BLaER1 treated with 17β-estradiol and CSF1 and Interleukin-3, amounts not matched to agents 10 nM and 100 nM (cell line): ENCODE data around the gene MAPK7.

Experiments used
- H3K27ac ChIP-seq, 11 experiments: shearing (Covaris generic); formaldehyde crosslinking; 2 replicates each; pipeline ENCODE4 v1.8.1; 2022
- H3K27me3 ChIP-seq, 11 experiments: shearing (Covaris generic); formaldehyde crosslinking; 2 replicates each; pipeline ENCODE4 v1.8.1; 2022
- H3K36me3 ChIP-seq, 11 experiments: shearing (Covaris generic); formaldehyde crosslinking; 2 replicates each; pipeline ENCODE4 v1.8.1; 2022
- H3K4me1 ChIP-seq, 10 experiments: shearing (Covaris generic); formaldehyde crosslinking; 2 replicates each; pipeline ENCODE4 v1.8.1; 2022
- H3K4me2 ChIP-seq, 11 experiments: shearing (Covaris generic); formaldehyde crosslinking; 2 replicates each; pipeline ENCODE4 v1.8.1; 2022
- H3K4me3 ChIP-seq, 10 experiments: shearing (Covaris generic); formaldehyde crosslinking; 2 replicates each; pipeline ENCODE4 v1.8.1; 2022
- H3K9ac ChIP-seq, 11 experiments: shearing (Covaris generic); formaldehyde crosslinking; 2 replicates each; pipeline ENCODE4 v1.8.1; 2022
- H3K9me3 ChIP-seq, 11 experiments: shearing (Covaris generic); formaldehyde crosslinking; replicated peaks in 1 of 11; 2 replicates each; pipeline ENCODE4 v1.8.1; 2022
- H4K20me1 ChIP-seq, 11 experiments: shearing (Covaris generic); formaldehyde crosslinking; 2 replicates each; pipeline ENCODE4 v1.8.1; 2022
- Cebpa-rat ChIP-seq, 11 experiments: shearing (Covaris generic); IDR thresholded peaks; 2 replicates each; pipeline ENCODE4 v1.8.1; 2022

Gene MAPK7

GRCh38 chr17:19359151-19359550 is 19.1 kb upstream of the MAPK7 start:
- no peak overlapping the region for H3K27ac ChIP-seq
- H3K4me2 ChIP-seq, result no peak overlapping the region
- peaks cover 0 to 24% (median 0%) of the 10 kb centered on the region in 11 experiments; a peak in 6 of 22 replicates for H4K20me1 ChIP-seq
- no peaks in the 10 kb centered on the region for H3K9me3 ChIP-seq
- H3K36me3 ChIP-seq, result no peaks in the 10 kb centered on the region
- H3K4me1 ChIP-seq, result peaks cover 5 to 18% (median 11%) of the 10 kb centered on the region in 10 experiments; a peak in 15 of 20 replicates
- H3K9ac ChIP-seq, result no peak overlapping the region
- TF ChIP-seq Cebpa-rat (IDR thresholded peaks at IDR 0.05), result no peak
- peaks cover 0 to 49% (median 12%) of the 10 kb centered on the region in 11 experiments; a peak in 11 of 22 replicates for H3K27me3 ChIP-seq
- no peak overlapping the region for H3K4me3 ChIP-seq

GRCh38 chr17:19359856-19360255 is 18.4 kb upstream of the MAPK7 start:
- Histone ChIP-seq H3K9ac (no peak overlapping the region), H3K9me3 (no peaks in the 10 kb centered on the region), H3K4me3 (no peak overlapping the region), H3K27ac (no peak overlapping the region), H4K20me1 (peaks cover 0 to 31% (median 0%) of the 10 kb centered on the region in 11 experiments; a peak in 7 of 22 replicates), H3K4me1 (peaks cover 5 to 18% (median 11%) of the 10 kb centered on the region in 10 experiments; a peak in 15 of 20 replicates), H3K27me3 (peaks cover 0 to 56% (median 19%) of the 10 kb centered on the region in 11 experiments; a peak in 13 of 22 replicates), H3K36me3 (no peaks in the 10 kb centered on the region), H3K4me2 (no peak overlapping the region)
- no peak for TF ChIP-seq Cebpa-rat (IDR thresholded peaks at IDR 0.05)

GRCh38 chr17:19360772-19361171 is 17.5 kb upstream of the MAPK7 start:
- no peaks in the 10 kb centered on the region for H3K9me3 ChIP-seq
- H3K27me3 ChIP-seq, result peaks cover 0 to 65% (median 22%) of the 10 kb centered on the region in 11 experiments; a peak in 13 of 22 replicates
- H3K4me1 ChIP-seq, result peaks cover 5 to 18% (median 11%) of the 10 kb centered on the region in 10 experiments; a peak in 15 of 20 replicates
- no peaks in the 10 kb centered on the region for H3K36me3 ChIP-seq
- H4K20me1 ChIP-seq, result peaks cover 0 to 37% (median 0%) of the 10 kb centered on the region in 11 experiments; a peak in 7 of 22 replicates
- no peak overlapping the region for H3K4me3 ChIP-seq
- H3K4me2 ChIP-seq, result no peak overlapping the region
- H3K27ac ChIP-seq, result no peak overlapping the region
- H3K9ac ChIP-seq, result no peak overlapping the region
- no peak for TF ChIP-seq Cebpa-rat (IDR thresholded peaks at IDR 0.05)

GRCh38 chr17:19361326-19361725 is 17.0 kb upstream of the MAPK7 start:
- H3K36me3 ChIP-seq, result no peaks in the 10 kb centered on the region
- H3K4me2 ChIP-seq, result peak overlapping the region in 2 of 11 experiments; percentile 94 to 97; a peak in 3 of 22 replicates
- no peak overlapping the region for H3K4me3 ChIP-seq
- TF ChIP-seq Cebpa-rat (IDR thresholded peaks at IDR 0.05), result no peak
- no peak overlapping the region for H3K27ac ChIP-seq
- H3K27me3 ChIP-seq, result peaks cover 0 to 70% (median 22%) of the 10 kb centered on the region in 11 experiments; a peak in 13 of 22 replicates
- peaks cover 0 to 42% (median 0%) of the 10 kb centered on the region in 11 experiments; a peak in 7 of 22 replicates for H4K20me1 ChIP-seq
- no peaks in the 10 kb centered on the region for H3K9me3 ChIP-seq
- H3K4me1 ChIP-seq, result peaks cover 5 to 18% (median 11%) of the 10 kb centered on the region in 10 experiments; a peak in 15 of 20 replicates
- no peak overlapping the region; a peak in 1 of 22 replicates for H3K9ac ChIP-seq

- Histone ChIP-seq H4K20me1 (peaks cover 0 to 42% (median 3%) of the 10 kb centered on the region in 11 experiments; a peak in 7 of 22 replicates), H3K4me1 (peaks cover 5 to 18% (median 11%) of the 10 kb centered on the region in 10 experiments; a peak in 15 of 20 replicates), H3K27ac (peak overlapping the region in 6 of 11 experiments; percentile 36 to 66 (median 58); a peak in 8 of 22 replicates), H3K27me3 (peaks cover 0 to 76% (median 22%) of the 10 kb centered on the region in 11 experiments; a peak in 13 of 22 replicates), H3K4me2 (peak overlapping the region; percentile 86 to 98 (median 94)), H3K4me3 (peak overlapping the region; percentile 51 to 77 (median 65)), H3K9me3 (no peaks in the 10 kb centered on the region), H3K9ac (peak overlapping the region; percentile 52 to 77 (median 69); a peak in 20 of 22 replicates), H3K36me3 (no peaks in the 10 kb centered on the region)
- no peak for TF ChIP-seq Cebpa-rat (IDR thresholded peaks at IDR 0.05)
Observed at GRCh38 chr17:19361944-19362276, 16.4 kb upstream of the MAPK7 start.

- Histone ChIP-seq H3K4me2 (peak within 1 kb of the TSS; percentile 86 to 98 (median 94)), H3K4me3 (peak within 1 kb of the TSS; percentile 51 to 77 (median 65)), H3K9me3 (no peaks in the 10 kb centered on the region), H3K4me1 (peaks cover 5 to 18% (median 11%) of the 10 kb centered on the region in 10 experiments; a peak in 15 of 20 replicates), H3K36me3 (no peaks in the 10 kb centered on the region), H3K27ac (peak within 1 kb of the TSS in 10 of 11 experiments; percentile 14 to 66 (median 46); a peak in 14 of 22 replicates), H3K27me3 (peaks cover 0 to 77% (median 22%) of the 10 kb centered on the region in 11 experiments; a peak in 13 of 22 replicates), H3K9ac (peak within 1 kb of the TSS; percentile 52 to 77 (median 69); a peak in 21 of 22 replicates), H4K20me1 (peaks cover 0 to 42% (median 3%) of the 10 kb centered on the region in 11 experiments; a peak in 8 of 22 replicates)
- no peak for TF ChIP-seq Cebpa-rat (IDR thresholded peaks at IDR 0.05)
Observed at GRCh38 chr17:19362277-19363113, 15.8 kb upstream of the MAPK7 start, which contains the start of gene B9D1. Gene B9D1, minus strand, starts transcription at chr17:19362723. Its CDS starts 154 bp downstream, at chr17:19362569.

GRCh38 chr17:19363114-19363438 is 15.2 kb upstream of the MAPK7 start:
- Histone ChIP-seq H3K36me3 (no peaks in the 10 kb centered on the region), H3K9ac (peak overlapping the region in 6 of 11 experiments; percentile 66 to 77 (median 74); a peak in 8 of 22 replicates), H3K27ac (no peak overlapping the region), H3K27me3 (peaks cover 0 to 83% (median 22%) of the 10 kb centered on the region in 11 experiments; a peak in 13 of 22 replicates), H3K9me3 (no peaks in the 10 kb centered on the region), H3K4me2 (peak overlapping the region; percentile 86 to 98 (median 94); a peak in 21 of 22 replicates), H3K4me1 (peaks cover 6 to 21% (median 14%) of the 10 kb centered on the region in 10 experiments; a peak in 17 of 20 replicates), H3K4me3 (peak overlapping the region in 9 of 10 experiments; percentile 51 to 77 (median 65); a peak in 17 of 20 replicates), H4K20me1 (peaks cover 0 to 48% (median under 1%) of the 10 kb centered on the region in 11 experiments; a peak in 8 of 22 replicates)
- no peak for TF ChIP-seq Cebpa-rat (IDR thresholded peaks at IDR 0.05)

- Histone ChIP-seq H3K9me3 (no peaks in the 10 kb centered on the region), H3K4me1 (peaks cover 6 to 25% (median 17%) of the 10 kb centered on the region in 10 experiments; a peak in 17 of 20 replicates), H3K27ac (no peak overlapping the region), H3K4me2 (peak overlapping the region in 10 of 11 experiments; percentile 86 to 98 (median 94); a peak in 18 of 22 replicates), H3K4me3 (no peak overlapping the region; a peak in 1 of 20 replicates), H4K20me1 (peaks cover 0 to 52% (median 3%) of the 10 kb centered on the region in 11 experiments; a peak in 9 of 22 replicates), H3K27me3 (peaks cover 0 to 85% (median 22%) of the 10 kb centered on the region in 11 experiments; a peak in 13 of 22 replicates), H3K36me3 (no peaks in the 10 kb centered on the region), H3K9ac (peak overlapping the region in 1 of 11 experiments; percentile 73; a peak in 1 of 22 replicates)
- TF ChIP-seq Cebpa-rat (IDR thresholded peaks at IDR 0.05), result no peak
Observed at GRCh38 chr17:19363460-19364035, 14.8 kb upstream of the MAPK7 start.
